Measurements from ENCODE around the gene SCAMP2. TPM values are rescaled to one million over a fixed set of nuclear protein-coding genes. Genes with fewer than 3 reads are reported as not detected.

SCAMP2 gene
- total RNA-seq, 1 donor from 2014 or later, result 96.3 TPM

DNA sequence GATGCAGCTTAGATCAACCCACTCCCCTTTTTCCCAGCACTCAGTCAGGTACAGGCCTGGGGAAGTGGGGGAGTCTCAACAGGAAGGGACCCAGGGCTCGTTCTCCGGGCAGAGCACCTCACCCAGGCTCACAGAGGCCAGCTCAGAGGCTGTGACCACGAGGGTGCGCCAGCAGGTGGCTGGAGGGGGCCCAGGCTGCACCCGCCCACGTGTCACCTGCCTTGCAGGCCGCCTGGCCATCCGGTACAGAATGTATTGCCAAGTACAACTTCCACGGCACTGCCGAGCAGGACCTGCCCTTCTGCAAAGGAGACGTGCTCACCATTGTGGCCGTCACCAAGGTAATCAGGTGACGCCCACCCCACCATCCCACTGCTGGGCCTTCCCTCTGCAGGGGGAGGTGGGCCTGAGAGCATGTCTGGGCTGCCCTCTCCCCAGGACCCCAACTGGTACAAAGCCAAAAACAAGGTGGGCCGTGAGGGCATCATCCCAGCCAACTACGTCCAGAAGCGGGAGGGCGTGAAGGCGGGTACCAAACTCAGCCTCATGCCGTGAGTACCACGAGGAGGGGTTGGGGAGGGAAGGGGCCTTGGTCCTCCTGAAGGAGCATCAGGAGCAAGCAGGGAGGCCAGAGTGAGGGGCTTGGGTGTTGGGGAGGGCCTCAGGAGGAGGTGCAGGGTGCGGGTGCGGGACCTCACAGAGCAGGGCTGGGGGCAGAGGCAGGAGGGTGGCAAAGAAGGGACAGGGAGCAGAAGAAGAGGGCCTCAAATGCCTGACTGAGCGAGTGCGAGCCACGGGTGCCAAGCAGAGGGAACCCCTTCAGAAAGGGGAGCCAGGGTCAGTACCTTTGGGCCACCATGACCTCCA, 74.5 kb downstream of the SCAMP2 start:
- DNase-seq (ENCODE audit: low spot score), result no peak

DNA sequence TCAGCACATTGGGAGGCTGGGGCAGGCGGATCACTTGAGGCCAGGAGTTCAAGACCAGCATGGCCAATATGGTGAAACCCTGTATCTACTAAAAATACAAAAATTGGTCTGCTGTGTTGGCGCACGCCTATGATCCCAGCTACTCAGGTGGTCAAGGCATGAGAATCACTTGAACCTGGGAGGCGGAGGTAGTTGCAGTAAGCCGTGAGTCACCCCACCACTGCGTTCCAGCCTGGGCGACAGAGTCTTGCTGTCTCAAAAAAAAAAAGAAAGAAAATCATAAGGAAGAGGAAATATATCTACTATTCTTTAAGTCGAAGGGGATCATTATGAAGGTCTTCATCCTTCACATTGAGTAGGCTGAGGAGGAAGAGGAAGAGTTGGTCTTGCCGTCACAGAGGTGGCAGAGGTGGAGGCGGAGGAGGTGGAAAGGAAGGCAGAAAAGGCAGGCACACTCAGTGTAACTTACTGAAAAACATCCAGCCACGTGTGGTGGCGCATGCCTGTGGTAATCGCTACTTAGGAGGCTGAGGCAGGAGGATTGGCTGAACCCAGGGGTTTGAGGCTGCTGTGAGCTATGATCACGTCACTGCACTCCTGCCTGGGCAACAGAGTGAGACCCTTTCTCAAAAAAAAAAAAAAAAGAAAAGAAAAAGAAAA, 77.1 kb downstream of the SCAMP2 start:
- no peak for DNase-seq (ENCODE audit: low spot score)

DNA sequence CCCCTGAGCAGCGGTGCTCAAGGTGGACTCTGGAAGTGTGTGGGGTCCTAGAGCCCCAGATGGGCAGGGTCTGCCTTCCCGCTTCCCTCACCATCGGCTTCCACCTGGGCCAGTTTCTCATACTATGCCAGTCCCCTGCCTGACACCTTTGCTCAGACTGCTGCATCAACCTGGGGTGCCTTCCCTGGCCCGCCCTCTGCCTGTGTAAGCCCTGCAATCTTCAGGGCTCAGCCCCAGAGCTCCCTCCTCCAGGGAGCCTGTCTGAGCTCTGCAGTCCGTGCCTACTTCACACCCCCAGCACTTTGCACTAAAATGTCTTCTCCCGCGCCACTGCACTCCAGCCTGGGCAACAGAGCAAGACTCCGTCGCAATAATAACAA, 78.2 kb downstream of the SCAMP2 start:
- DNase-seq (ENCODE audit: low spot score), result no peak

GRCh38 chr15:74794248-74794969, 78.8 kb downstream of the SCAMP2 start:
- DNase-seq (ENCODE audit: low spot score), result no peak

Other genes starting within 250 kb of the SCAMP2 start
- gene EDC3, start 177.3 kb downstream of the SCAMP2 start, total RNA-seq, result 40.4 TPM
- gene CYP1A1, start 147.8 kb downstream of the SCAMP2 start, total RNA-seq, result not detected
- gene CYP1A2, start 124.5 kb downstream of the SCAMP2 start, total RNA-seq, result not detected
- gene CSK, start 91.3 kb downstream of the SCAMP2 start, total RNA-seq, result 61.6 TPM
- not detected for gene LMAN1L, start 60.5 kb downstream of the SCAMP2 start, total RNA-seq
- gene CPLX3, start 46.7 kb downstream of the SCAMP2 start, total RNA-seq, result not detected
- 54.8 TPM for gene ULK3, start 30.2 kb downstream of the SCAMP2 start, total RNA-seq
- 50.8 TPM for gene MPI, start 16.7 kb upstream of the SCAMP2 start, total RNA-seq
- 171 TPM for gene FAM219B, start 33.5 kb upstream of the SCAMP2 start, total RNA-seq
- gene COX5A, start 64.7 kb upstream of the SCAMP2 start, total RNA-seq, result 172 TPM
- 7.3 TPM for gene RPP25, start 83.4 kb upstream of the SCAMP2 start, total RNA-seq
- 21.0 TPM for gene SCAMP5, start 122.2 kb upstream of the SCAMP2 start, total RNA-seq
- gene PPCDC, start 150.2 kb upstream of the SCAMP2 start, total RNA-seq, result 23.4 TPM